Measurements from ENCODE around the gene NR5A1. TPM values are rescaled to one million over a fixed set of nuclear protein-coding genes. Genes with fewer than 3 reads are reported as not detected.

NR5A1 gene
- total RNA-seq, 1 donor from 2014 or later: 0.96 TPM

DNA sequence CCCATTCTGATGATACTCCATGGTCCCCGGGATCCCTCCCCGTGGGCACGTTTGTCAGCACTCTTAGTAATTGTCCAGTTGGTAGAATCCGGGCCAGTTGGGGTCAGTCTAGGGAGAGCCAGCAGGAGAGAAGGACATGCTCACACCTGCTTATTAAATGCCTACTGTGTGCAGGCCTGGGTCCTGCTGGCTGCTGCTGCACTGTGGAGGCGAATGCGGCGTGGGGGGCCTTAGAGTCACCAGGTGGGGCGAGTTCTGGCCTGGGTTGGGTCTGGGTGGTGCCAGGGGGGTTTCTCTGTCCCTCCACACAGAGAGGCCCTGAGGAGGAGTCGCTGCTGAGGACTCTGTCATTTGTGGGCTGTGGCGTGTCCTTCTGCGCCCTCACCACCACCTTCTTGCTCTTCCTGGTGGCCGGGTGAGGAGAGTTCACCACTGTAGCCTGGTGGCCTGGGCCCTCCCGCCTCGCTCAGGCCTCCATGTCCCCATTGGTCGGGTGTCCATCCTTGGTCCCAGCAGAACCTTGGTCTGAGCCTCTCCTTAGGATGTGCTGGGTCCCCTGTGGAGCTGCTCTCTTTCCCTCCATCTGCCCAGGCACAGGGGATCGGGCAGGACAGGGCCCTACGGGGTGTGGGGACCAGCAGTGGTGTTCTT is 39.7 kb downstream of the NR5A1 start:
- Histone ChIP-seq H3K27ac (no peak overlapping the region), H3K9me3 (no peaks in the 10 kb centered on the region), H3K27me3 (no peaks in the 10 kb centered on the region), H3K4me1 (no peaks in the 10 kb centered on the region), H3K36me3 (no peaks in the 10 kb centered on the region), H3K4me3 (no peak overlapping the region)
- no peak for DNase-seq (ENCODE audit: low spot score in 2 of 2)
- TF ChIP-seq, protein P1, sequence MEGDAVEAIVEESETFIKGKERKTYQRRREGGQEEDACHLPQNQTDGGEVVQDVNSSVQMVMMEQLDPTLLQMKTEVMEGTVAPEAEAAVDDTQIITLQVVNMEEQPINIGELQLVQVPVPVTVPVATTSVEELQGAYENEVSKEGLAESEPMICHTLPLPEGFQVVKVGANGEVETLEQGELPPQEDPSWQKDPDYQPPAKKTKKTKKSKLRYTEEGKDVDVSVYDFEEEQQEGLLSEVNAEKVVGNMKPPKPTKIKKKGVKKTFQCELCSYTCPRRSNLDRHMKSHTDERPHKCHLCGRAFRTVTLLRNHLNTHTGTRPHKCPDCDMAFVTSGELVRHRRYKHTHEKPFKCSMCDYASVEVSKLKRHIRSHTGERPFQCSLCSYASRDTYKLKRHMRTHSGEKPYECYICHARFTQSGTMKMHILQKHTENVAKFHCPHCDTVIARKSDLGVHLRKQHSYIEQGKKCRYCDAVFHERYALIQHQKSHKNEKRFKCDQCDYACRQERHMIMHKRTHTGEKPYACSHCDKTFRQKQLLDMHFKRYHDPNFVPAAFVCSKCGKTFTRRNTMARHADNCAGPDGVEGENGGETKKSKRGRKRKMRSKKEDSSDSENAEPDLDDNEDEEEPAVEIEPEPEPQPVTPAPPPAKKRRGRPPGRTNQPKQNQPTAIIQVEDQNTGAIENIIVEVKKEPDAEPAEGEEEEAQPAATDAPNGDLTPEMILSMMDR (IDR thresholded peaks at IDR 0.05): no peak
- intact Hi-C loops (cut with DNase I): no loop called here

DNA sequence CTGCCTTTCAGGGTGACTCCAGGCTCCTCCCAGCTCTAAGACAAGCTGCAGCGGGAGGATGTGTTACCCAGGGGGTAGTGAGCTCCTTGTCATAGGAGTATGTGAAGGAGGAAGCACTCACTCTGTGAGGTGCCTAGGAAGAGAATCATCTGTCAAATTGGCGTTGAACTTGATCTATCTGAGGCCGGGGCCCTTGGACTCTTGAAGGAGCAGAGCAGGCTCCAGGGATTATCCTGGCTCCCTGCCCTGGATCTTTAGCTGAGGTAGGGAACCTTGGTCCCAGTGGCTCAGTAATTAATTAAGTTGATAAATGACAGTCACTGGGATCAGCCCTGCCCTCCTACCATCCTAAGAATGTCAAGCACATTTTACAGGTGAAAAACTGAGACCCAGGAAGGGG is 41.5 kb downstream of the NR5A1 start:
- Histone ChIP-seq H3K9me3 (no peaks in the 10 kb centered on the region), H3K4me3 (no peak overlapping the region), H3K4me1 (no peaks in the 10 kb centered on the region), H3K36me3 (no peaks in the 10 kb centered on the region), H3K27ac (no peak overlapping the region), H3K27me3 (no peaks in the 10 kb centered on the region)
- no peak for DNase-seq (ENCODE audit: low spot score in 2 of 2)
- intact Hi-C loops (cut with DNase I): no loop called here
- TF ChIP-seq, protein P1 (IDR thresholded peaks at IDR 0.05): no peak

DNA sequence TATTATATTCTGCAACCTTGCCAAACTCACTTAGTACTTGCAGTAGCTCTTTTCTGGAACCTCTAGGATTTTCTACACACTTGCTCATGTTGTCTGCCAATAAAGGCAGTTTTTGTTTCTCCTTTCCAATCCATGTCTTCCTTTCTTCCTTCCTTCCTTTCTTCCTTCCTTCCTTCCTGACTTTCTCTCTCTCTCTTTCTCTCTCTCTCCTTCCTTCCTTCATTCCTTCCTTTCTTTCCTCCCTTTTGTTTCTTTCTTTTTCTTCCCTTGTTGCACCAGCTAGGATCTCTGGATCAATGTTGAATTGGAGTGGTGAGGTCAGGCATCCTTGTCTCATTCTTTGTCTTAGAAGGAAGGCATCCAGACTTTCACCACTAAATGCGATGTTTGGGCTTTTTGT is 44.5 kb downstream of the NR5A1 start:
- no peaks in the 10 kb centered on the region for H3K9me3 ChIP-seq
- DNase-seq (ENCODE audit: low spot score in 2 of 2): no peak
- TF ChIP-seq, protein P1 (IDR thresholded peaks at IDR 0.05): no peak
- no peak overlapping the region for H3K4me3 ChIP-seq
- H3K4me1 ChIP-seq: no peaks in the 10 kb centered on the region
- H3K27me3 ChIP-seq: no peaks in the 10 kb centered on the region
- H3K36me3 ChIP-seq: no peaks in the 10 kb centered on the region
- no peak overlapping the region for H3K27ac ChIP-seq
- intact Hi-C loops (cut with DNase I): no loop called here

DNA sequence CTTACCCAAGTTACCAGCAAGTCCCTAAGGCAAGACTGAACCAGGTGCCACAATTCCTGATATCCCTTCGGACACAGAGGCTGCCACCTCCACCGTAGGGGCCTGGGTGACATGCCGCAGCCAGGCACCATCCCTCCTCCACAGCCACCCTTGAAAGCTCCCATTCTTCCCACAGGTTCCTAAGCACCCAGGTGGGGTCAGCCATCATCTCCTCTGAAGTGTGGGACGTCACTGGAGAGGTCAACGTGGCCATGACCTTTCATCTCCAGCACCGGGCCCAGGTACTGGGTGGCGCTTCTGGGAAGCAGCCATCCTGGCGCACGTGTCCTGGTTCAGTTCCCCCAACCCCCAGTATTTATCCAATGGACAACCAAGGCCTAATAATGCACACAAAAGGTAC is 48.8 kb downstream of the NR5A1 start:
- Histone ChIP-seq H3K9me3 (no peaks in the 10 kb centered on the region), H3K27me3 (no peaks in the 10 kb centered on the region), H3K36me3 (no peaks in the 10 kb centered on the region), H3K4me3 (no peak overlapping the region), H3K27ac (no peak overlapping the region), H3K4me1 (no peaks in the 10 kb centered on the region)
- DNase-seq (ENCODE audit: low spot score in 2 of 2): no peak
- intact Hi-C loops (cut with DNase I): no loop called here
- TF ChIP-seq, protein P1 (IDR thresholded peaks at IDR 0.05): no peak

DNA sequence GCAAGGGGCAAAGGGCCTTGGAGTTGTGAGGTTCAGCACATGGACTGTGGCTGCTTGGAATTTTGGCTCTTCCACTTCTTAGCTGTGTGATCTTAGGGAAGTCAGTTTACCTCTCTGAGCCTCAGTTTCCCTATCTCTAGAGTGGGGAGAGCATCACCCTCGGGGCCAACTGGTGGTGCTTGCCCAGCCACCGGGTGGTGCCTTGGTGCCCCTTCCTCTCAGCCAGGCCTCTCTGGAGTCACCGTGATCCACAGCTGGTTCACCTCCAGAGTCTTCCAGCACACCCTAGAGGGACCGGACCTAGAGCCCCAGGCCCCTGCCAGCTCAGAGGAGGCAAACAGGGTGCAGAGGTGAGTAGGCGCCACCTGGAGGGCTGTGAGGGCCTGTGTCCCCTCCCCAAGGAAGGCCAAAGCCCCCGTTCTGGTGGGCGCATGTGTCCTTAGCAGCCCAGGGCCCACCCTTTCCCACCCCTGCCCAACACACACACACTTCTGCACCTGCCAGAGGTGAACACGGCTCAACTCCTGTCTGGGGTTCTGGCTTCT is 49.2 kb downstream of the NR5A1 start:
- Histone ChIP-seq H3K4me3 (no peak overlapping the region), H3K9me3 (no peaks in the 10 kb centered on the region), H3K27me3 (no peaks in the 10 kb centered on the region), H3K36me3 (no peaks in the 10 kb centered on the region), H3K4me1 (no peaks in the 10 kb centered on the region), H3K27ac (no peak overlapping the region)
- intact Hi-C loops (cut with DNase I): no loop called here
- TF ChIP-seq, protein P1 (IDR thresholded peaks at IDR 0.05): no peak
- DNase-seq (ENCODE audit: low spot score in 2 of 2): no peak
